Activated CD4-positive, alpha-beta T cell treated with anti-CD3 and anti-CD28 coated beads for 24 hours (primary cell): ENCODE data around the gene PGAP3.

ENCODE experiments used
- DNase-seq, 2 donors: peaks; one replicate each; pipeline ENCODE4 v3.0.0-alpha.2; 2020; ENCODE audit warnings: low read depth in 2 of 2

PGAP3 gene

GRCh38 chr17:39639043-39639442 lies 48.8 kb downstream of the PGAP3 start:
- DNase-seq: no peak

GRCh38 chr17:39638317-39638716 lies 49.5 kb downstream of the PGAP3 start:
- no peak for DNase-seq

DNA sequence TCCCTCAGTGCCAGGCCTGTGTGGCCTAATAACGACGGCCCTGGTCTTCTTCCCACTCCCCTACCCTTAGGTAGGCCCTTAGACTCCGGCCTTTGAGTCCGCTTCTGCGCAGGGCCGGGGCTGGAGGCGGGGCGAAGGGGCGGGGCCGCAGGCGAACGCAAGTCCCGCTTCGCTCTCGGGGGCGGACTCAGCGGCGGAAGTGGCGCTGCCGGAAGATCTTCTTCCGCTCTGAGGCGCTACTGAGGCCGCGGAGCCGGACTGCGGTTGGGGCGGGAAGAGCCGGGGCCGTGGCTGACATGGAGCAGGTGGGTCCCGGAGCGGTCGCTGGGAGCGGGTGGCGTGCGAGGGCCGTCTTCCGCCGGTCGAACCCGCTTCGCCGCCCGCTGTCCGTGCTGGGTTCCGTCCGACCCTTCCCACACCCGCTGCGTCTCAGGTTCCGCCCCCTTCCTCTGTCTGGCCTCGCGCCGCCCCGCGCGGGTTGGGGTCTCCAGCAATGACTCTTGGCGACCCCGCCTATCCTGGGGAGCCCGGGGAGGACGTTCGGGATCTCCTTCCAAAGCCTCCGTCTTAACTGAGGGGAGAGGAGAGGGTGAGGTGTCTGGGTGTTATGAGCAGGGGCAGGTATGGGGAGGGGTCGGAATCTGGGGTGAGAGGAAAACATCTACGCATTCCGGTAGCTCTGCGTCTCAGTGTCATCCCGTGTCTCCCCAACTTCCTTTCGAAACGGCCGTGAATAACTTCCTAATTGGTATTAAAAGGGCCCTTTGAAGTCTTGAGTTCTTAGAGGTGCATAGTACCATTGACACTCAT lies 50.7 kb downstream of the PGAP3 start, which contains the start of gene STARD3:
TSS of gene STARD3 (plus strand) at position 218 of the 810 bp plus-strand sequence. CDS start 16,388 bp downstream, outside the sequence.
- peak; percentile 89 for DNase-seq

GRCh38 chr17:39636587-39636926 lies 51.3 kb downstream of the PGAP3 start:
- no peak for DNase-seq

DNA sequence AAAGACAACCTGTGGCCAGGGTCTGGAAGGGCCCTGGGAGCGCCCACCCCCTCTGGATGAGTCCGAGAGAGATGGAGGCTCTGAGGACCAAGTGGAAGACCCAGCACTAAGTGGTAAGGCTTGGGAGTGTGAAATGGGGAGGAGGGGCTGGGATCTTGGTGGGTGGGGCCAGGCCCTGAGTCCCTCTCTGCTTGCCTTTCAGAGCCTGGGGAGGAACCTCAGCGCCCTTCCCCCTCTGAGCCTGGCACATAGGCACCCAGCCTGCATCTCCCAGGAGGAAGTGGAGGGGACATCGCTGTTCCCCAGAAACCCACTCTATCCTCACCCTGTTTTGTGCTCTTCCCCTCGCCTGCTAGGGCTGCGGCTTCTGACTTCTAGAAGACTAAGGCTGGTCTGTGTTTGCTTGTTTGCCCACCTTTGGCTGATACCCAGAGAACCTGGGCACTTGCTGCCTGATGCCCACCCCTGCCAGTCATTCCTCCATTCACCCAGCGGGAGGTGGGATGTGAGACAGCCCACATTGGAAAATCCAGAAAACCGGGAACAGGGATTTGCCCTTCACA lies 52.2 kb downstream of the PGAP3 start:
- no peak for DNase-seq

GRCh38 chr17:39634384-39634871 lies 53.4 kb downstream of the PGAP3 start:
- DNase-seq: no peak

DNA sequence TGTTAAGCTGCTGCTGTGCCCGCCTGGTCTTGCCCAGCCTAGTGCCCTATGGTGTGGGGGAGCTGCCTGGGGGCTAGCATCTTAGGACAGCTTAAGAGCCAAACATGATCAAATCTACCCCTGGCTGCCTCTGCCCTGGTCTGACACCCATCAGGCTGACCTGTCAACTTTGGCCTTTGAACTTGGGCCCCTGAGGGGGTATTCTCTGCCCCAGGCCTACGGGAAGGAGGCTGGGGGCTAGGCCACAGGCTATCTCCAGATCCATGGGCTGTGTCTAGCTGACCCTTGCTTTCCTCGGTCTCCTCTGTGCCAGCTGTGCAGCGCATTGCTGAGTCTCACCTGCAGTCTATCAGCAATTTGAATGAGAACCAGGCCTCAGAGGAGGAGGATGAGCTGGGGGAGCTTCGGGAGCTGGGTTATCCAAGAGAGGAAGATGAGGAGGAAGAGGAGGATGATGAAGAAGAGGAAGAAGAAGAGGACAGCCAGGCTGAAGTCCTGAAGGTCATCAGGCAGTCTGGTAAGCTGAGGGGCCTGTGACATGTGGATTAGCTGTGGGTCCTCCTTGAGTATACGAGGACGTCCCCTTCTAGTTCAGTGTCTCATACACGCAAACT lies 54.2 kb downstream of the PGAP3 start:
- no peak for DNase-seq

GRCh38 chr17:39632153-39632941 lies 55.5 kb downstream of the PGAP3 start:
- no peak for DNase-seq

DNA sequence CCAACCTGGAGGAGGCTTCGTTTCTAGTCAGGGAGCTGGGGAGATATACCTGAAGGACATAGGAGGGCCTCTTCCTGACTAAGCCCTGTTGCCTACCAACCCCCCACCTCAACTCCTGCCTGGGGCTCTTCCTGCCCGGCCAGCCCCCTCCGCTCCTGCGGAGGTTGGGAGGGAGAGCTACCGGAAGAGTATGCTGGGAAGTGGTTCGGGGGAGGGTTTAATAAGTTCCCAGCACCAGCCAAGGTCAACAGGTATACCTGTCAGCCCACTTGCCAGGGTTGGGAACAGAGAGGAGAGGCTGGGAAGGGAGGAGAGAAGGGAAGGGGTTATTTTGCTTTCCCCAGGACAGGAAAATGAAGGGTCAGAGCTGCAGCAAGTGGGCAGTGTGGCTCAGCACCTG lies 56.5 kb downstream of the PGAP3 start:
- DNase-seq: no peak

GRCh38 chr17:39629898-39630297 lies 58.0 kb downstream of the PGAP3 start:
- DNase-seq: no peak

GRCh38 chr17:39629494-39629880 lies 58.4 kb downstream of the PGAP3 start:
- no peak for DNase-seq

GRCh38 chr17:39628655-39629493 lies 59.0 kb downstream of the PGAP3 start:
- DNase-seq: no peak

DNA sequence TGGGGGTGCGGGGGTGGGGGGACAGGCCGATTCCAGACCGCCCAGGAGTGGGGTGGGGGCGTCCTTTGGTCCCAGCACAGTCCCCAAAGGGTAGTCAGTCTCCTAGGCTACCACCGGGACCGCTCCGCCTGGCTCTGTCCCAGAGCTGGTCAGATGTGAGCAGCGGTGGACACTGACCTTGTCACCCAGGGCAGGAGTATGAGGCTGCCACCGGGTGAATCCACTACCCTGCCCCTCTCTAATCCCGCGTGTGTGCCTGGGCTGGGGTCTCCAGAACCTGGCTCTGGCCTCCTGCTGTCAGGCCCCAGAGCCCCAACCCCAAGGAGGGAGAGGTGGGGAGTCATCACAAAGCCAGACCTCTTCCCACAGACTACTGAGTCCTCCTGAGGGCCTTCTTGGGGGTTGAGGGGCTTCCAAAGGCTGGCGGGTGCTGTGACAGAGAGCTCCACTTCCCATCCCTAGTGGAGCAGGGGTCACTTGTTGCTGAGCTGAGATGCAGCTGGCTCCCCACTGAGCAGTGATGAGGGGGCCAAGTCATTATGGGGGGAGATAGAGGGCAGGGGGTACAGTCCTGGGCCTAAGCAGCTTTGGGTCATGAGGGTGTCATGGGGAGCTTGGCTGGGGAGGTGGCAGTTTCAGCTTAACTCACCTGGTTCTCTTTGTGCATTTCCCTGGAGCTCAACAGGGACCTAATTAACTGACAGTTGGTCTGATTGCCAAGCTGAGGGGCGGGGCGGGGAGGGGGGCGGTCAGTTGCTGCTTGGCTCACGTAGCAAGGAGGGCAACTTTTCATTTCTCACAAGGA lies 59.9 kb downstream of the PGAP3 start:
- no peak for DNase-seq

DNA sequence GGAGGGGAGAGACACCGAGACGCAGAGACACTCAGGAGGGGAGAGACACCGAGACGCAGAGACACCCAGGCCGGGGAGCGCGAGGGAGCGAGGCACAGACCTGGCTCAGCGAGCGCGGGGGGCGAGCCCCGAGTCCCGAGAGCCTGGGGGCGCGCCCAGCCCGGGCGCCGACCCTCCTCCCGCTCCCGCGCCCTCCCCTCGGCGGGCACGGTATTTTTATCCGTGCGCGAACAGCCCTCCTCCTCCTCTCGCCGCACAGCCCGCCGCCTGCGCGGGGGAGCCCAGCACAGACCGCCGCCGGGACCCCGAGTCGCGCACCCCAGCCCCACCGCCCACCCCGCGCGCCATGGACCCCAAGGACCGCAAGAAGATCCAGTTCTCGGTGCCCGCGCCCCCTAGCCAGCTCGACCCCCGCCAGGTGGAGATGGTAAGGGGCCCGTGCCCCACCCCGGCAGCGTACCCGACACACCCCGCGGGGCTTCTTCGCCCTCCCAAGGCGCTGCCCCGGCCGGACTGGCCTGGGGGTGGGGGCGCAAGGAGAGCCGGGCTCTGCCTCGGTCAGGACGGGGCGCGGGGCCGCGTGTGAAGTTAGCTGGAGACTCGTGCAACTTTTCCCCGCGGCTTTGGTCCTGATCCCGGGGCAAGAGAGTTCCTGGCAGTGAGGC lies 60.7 kb downstream of the PGAP3 start:
- no peak for DNase-seq

DNA sequence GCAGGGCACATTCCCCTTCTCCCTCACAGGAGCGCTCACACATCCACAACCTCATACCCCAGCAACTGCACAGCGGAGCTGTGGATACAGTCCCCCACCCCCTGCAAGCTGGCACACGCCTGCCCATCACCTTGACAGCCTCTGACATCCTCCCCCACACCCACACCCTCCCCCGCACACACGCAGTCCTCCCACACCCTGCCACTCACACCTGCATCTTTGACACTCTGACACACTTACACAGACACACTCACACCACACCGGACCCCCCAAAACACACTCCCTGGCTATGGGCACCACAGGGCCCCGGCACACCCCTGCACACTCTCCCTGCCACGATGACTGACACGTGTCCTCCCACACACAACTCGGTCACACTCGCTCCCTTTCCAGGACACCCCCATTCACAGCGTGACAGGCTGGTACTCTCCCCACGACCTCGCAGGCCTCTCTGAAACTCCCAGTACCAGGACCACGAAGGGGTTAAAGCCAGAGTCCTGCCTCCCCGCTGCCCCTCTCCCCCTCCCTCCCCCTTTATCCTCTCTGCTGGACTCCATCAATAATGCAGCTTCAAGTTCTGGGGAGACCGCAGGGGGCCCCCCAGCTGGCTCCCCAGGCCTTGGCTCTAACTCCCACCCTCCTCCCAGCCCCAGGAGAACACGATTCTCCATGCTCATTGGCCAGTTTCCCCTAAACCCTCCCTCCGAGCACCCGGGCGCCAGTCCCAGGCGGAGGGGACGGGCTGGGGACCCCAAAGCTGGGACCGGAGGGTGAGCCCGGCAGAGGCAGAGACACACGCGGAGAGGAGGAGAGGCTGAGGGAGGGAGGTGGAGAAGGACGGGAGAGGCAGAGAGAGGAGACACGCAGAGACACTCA lies 61.4 kb downstream of the PGAP3 start, which contains the start of gene PPP1R1B:
TSS of gene PPP1R1B (plus strand) at position 782 of the 876 bp plus-strand sequence. CDS start 441 bp downstream, outside the sequence.
- no peak for DNase-seq

GRCh38 chr17:39625198-39625785 lies 62.6 kb downstream of the PGAP3 start:
- DNase-seq: no peak

DNA sequence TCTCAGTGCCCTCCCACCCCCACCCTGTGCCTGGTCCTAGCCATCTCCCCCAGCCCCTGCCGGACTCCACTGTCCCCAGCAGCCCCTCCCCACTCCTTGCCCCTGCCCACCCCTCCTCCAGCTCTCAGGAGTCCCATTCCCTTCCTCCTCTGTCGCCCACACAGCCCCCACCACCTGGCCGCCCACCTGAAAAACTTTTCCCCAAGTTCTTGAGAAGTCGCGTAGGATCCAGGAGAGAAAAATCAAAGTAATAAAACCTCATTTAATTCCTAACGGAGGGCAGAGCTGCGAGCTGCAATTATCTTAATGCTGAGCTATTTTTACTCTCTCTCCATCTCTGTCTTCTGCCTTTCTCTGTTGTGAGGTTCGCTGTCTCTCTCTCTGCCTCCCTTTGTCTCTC lies 63.5 kb downstream of the PGAP3 start:
- DNase-seq: no peak

GRCh38 chr17:39623356-39623950 lies 64.4 kb downstream of the PGAP3 start:
- DNase-seq: peak; percentile 85 to 91
